Raji (cell line): Measurements from ENCODE around the gene RNF40.

ENCODE experiments used
- POLR2A ChIP-seq: IDR thresholded peaks from 2 replicates; pipeline ENCODE4 v1.6.1; 2011; ENCODE audit warnings: low read depth, low read length, control low read depth; ENCODE audit not compliant: insufficient read depth

RNF40 gene

DNA sequence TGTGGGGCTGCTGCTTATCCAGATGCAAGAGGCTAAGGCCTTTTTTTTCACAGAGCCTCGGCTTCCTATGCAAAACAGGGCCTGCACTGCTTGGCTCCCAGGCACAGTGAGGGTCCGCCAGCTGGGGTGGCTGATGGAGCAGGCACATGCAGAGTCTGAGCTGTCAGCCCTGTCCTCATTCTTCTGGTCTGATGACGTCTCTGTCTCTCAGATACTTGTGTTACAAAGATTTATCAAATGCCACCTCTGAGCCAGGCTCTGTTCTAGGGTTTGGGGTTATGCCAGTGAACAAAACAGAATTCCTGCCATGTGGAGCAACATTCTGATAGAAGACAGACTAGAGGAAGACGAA is 4.8 kb downstream of the RNF40 start:
- no peak for TF ChIP-seq POLR2A

DNA sequence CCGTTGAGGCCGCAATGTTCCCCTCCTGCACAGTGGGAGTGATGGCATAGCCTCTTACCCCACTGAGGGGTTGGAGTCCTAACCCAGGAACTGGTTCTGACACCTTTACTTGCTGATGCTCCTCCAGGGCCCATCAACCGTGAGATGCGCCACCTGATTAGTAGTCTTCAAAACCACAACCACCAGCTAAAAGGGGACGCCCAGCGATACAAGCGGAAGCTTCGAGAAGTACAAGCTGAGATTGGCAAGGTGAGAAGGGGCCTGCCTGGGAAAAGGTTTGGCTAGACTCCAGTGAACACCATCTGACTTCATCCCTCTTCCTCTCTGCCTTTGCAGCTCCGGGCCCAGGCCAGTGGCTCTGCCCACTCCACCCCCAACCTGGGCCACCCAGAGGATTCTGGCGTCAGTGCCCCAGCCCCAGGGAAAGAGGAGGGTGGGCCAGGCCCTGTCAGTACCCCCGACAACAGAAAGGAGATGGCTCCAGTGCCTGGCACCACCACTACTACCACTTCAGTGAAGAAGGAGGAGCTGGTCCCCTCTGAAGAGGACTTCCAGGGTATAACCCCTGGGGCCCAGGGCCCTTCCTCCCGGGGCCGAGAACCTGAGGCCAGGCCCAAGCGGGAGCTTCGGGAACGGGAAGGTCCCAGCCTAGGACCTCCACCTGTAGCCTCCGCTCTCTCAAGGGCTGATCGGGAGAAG is 5.8 kb downstream of the RNF40 start:
- TF ChIP-seq POLR2A, result no peak

DNA sequence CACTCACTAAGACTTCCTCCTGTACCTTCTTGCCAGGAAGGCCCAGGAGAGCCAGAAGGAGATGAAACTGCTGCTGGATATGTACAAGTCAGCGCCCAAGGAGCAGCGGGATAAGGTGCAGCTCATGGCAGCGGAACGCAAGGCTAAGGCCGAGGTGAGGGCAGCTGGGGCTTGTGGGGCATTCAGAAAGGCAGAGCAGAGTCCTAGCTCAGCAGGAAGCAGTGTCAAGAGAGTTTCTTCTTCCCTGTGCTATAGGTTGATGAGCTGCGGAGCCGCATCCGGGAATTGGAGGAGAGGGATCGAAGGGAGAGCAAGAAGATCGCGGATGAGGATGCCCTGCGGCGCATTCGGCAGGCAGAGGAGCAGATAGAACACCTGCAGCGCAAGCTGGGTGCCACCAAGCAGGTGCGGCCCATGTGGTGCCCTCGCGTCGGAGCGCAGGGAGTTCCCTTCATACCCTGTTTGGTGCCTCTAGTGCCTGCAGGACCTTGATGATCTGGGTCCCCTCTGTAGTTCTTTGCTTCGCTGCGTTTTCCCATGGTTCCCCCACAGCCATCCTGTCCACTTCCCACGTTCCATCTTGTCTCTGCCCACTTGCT is 6.6 kb downstream of the RNF40 start:
- no peak for TF ChIP-seq POLR2A

DNA sequence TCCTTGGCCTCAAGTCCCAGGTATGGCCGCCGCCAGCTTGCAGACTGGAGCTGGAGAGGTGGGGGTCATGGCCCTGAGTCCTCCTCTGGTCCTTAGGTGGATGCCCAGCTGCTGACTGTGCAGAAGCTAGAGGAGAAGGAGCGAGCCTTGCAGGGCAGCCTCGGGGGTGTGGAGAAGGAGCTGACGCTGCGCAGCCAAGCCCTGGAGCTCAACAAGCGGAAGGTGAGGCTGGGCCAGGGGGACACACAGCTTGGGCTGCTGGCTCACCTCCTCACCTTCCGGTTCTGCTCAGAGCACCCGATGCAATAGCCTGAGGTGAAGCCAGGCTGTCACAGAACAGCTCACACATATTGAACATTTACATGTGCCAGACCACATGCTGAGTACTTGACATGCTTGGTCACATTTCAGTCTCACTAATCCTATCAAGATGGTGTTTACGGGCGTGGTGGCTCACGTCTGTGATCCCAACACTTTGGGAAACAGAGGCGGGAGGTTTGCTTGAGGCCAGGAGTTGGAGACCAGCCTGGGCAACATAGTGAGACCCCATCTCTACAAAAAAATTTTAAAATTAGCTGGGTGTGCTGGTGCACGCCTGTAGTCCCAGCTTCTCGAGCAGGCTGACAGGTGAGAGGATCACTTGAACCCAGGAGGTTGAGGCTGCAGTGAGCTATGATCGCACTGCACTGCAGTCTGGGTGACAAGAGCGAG is 7.4 kb downstream of the RNF40 start:
- no peak for TF ChIP-seq POLR2A

DNA sequence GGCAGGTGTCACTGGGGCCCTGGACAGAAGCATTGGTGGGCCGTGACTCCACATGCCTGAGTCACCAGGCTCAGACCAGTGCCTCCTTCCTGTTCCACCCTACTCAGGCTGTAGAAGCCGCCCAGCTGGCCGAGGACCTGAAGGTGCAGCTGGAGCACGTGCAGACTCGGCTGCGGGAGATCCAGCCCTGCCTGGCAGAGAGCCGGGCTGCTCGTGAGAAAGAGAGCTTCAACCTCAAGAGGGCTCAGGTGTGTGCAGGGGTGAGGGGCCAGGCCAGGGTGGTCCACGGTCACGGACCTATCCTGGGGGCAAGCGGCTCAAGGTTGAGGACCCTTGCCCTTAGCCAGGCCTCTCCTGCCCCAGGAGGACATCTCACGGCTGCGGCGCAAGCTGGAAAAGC is 9.6 kb downstream of the RNF40 start:
- TF ChIP-seq POLR2A, result no peak

DNA sequence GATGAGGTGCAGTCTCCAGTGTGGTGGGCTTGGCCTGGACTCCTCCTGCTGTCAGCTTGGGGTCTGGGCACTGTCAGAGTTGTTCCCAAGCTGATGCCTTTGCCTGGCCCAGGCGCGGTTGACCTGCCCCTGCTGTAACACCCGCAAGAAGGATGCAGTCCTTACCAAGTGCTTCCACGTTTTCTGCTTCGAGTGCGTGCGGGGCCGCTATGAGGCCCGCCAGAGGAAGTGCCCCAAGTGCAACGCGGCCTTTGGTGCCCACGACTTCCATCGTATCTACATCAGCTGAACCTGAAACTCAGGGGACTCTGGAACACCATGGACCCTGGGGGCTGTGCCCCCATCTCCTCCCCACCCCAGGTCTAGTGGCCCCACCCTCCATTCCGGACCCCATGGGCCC is 11.7 kb downstream of the RNF40 start:
- no peak for TF ChIP-seq POLR2A

DNA sequence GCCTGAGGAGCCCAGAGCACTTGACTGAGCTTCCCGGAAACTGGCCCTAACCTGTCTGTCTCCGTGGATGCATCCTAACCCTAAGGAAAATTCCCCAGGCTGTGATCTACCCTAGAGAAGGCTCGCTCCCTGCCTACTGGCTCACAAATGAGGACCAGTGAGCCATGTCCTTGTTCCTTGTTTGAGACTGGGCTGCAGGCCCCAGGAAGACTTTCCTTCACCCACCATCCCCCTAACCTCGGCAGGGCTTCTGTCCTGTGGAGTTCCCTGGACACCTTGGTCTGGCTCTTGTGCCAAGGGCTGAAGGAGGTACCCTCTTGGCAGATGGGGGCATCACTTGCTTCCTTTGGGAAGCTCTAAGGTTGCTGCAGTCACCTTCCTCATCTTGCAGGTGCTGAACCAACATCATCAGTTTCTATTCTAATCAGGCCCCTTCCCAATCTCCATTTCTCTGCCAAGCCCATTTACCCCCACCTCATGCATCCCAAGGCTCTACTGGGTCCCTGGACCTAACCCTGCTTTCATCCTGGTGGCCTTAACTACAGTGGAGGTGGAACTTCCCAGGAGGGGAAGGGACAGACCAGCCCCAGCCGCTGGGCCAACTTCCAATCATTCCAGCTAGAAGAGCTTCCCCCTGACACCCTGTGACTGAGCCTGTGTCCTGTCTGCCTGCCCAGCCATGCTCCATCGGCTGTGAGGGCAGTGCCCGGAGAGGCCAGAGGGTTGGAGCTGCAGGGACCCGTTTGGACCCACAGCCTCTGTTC is 12.4 kb downstream of the RNF40 start:
- TF ChIP-seq POLR2A, result no peak

DNA sequence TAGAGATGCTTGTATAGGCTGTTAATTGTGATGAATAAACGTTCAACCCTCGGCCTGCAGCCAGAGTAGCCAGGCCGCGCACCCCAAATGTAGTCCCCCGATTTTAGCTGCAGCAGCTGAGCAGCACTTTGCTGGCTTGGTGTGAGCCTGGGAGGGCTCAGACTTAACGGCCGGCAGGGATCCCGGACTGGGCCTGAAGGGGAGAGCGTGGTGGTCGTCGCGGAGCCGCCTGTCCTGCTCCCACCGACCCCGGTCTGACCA is 12.9 kb downstream of the RNF40 start:
- TF ChIP-seq POLR2A, result no peak

DNA sequence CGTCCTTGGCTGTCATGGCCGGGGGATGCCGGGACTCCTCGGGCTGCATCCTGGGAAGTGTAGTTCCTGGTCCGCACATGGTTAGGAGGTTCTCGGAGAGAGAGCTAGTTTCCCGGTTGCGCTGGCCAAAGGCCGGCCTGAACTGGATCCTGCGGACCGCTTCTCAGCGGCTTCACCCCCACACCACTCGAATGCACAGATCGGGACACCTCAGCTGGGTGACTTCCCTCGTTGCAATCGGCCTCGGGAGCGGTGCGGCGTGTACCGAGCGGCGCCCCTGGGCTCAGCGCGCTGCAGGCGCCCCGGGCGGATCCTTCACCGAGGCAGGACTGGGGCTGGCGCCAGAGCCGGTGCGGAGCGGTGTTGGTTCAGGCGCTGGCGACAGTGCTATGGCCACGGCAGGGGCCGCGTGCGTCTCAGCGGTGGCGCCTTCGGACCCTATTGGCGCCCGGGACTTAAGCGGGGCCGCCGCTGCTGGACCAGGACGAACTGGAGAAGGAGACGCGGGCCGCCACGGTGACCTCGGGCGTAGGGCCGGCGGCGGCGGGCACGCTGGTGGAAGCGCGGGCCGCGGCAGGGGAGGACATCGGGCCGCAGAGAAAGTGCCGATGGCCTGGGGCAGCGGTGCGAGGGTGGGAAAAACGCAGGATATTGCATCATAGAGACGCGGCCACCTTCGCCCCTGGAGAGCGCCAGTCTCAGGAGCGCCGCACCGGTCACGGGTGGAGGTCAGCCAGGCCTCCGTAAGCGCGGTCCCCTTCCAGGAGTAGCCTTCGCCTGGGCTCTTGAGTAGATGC is 13.5 kb downstream of the RNF40 start:
- TF ChIP-seq POLR2A, result no peak

DNA sequence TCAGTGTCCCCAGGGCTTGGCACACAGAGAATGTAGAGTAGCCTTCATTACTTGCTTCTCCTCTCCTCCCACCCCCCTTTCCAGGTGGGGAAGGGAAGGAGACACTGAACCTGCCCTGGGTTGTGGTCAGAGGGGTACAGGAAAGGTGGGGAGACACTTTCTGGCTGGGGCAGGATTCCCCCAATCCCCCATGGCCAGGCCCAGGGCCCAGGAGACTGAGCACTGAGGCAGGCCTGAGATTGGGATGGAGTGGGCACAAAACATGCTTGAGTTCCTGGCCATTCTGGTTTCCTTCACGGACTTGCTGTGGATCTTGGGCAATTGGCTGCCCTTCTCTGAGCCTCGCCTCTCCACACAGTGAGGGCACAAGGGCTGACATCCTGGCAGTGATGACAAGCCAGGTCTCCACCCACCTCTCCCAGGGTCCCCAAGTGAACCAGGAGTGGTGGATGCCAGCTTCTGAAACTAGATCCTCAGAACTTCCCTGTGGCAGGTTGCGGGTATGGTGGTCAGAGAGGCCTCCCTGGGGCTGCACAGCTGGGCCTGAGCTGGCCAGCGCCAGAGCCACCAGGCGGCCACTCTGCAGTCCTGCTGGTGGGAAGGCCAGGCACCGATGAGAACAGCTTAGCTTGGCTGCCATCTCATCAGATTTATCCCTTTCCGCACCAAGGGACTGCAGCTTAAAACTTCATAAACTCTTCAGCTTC is 15.6 kb downstream of the RNF40 start:
- no peak; the same call in none of the 2 replicates for TF ChIP-seq POLR2A

DNA sequence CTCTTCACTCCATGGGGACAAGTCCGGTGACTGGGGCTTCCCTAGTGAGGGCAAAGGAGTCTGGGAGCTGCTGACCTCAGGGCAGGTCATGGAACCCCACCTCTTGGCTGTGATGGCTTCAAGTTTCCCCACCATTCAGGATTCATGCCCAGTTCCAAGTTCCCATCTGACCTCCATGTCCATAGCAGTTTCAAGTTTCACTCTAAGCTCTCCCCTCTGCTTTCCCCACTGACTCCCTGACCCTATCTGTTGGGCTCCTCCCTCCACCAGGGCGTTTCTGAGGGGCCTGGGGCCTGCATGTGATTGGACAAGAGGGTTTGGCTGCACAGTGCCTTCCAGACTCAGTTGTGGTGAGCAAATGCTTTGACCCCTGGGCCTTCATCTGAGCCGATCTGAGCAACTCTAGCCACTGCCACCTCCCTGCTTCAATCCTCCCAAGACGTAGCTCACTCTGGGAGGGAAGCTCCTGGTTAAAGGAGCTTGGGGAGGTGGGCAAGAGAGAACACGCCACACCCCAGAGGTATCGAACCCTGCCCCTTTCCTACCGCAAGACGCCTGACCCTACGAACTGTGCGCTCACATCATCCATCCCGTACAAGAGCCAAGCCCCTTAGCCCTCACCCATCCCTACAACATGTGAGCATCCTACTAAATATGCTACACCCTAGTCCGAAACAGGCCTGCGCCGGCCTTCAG is 16.6 kb downstream of the RNF40 start:
- TF ChIP-seq POLR2A, result no peak

DNA sequence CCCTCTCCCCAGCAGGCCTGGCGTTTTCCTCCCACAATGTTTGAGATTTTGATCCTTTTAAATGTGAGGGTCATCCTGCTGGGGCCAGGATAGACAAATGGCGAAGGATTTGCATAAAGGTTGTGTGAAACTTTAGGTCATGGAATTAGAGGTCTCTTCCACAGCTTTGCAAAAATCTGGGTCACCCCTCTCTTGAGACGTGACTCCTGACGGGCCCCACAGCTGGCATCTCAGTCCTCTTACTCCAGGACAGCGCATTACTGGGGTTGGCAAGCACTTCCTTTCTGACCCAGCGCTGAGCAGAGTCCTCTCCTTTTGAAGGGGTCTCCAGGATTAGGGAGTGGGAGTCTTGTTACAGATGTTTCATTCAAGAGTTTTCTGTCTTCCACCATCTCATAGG is 17.5 kb downstream of the RNF40 start:
- TF ChIP-seq POLR2A, result no peak

DNA sequence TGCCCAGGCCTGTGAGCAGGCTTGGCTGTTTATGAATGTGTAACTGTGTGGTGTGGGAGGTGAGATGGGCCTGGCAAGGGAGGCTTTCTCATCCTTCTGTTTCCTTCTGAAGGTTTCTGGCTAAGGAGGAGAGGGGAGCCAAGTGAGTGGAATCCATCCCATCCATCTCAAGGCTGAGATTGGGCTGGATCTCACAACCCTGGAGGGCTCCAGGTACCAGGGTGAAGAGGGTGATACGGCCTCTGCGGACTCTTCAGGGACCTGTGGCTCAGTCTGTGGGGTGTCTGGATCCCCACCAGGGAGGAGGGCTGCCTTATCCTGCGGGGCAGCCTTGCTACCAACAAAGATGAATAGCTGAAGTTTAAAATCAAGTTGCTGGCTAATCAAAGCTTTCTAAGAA is 17.9 kb downstream of the RNF40 start:
- no peak for TF ChIP-seq POLR2A

DNA sequence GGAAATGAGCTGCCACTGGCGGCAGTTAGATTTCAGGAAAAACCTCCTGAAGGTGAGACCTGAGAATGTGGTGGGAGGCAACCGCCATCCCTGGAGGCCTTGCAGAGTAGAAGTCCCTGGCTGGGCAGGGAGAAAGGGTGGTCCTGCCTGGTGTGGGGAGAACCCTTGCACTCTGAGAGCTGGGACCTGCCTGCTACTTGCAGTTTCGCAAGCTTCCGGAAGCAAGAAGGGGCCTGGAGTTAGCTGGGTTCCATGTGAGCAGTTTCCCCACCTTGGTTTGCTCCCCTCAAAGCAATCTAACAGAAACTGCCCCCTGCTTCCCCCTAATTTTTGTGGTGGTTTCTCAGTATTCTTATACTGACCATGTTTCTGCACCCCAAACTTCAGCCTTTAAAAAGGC is 18.4 kb downstream of the RNF40 start:
- no peak for TF ChIP-seq POLR2A
